Gastrocnemius medialis (tissue), 4 donors: ENCODE measurements around the gene TRIM74. TPM values are rescaled to one million over a fixed set of nuclear protein-coding genes. Genes with fewer than 3 reads are reported as not detected.
"Not testable (repeated sequence)": the region's sequence is repeated elsewhere in the genome, so short reads cannot be mapped to it uniquely, and the experiment has no call there.

Experiments used
- ATAC-seq, 2 donors: fragments of 150-250 bp; one replicate each; pipeline ENCODE4 v1.9.1; 2016
- DNase-seq, 2 donors: peaks; one replicate each; pipeline ENCODE4 v3.0.0-alpha.2; 2019
- H3K27ac ChIP-seq, 4 donors: fragments of 200-600 bp; sonication (generic); 1 replicate in 1 of 4; 2 replicates in 3 of 4; pipeline ENCODE4 v1.5.1; 2016 to 2018; ENCODE audit warnings: mild to moderate bottlenecking in 2 of 4, moderate library complexity in 1 of 4
- H3K27me3 ChIP-seq, 3 donors: fragments of 200-600 bp; sonication (generic) in 2 of 3; 1 replicate in 1 of 3; 2 replicates in 2 of 3; pipeline versions ENCODE4 v1.5.1 to v1.6.0; 2016 to 2019; ENCODE audit warnings: mild to moderate bottlenecking in 1 of 3, moderate library complexity in 1 of 3
- H3K36me3 ChIP-seq, 2 donors: fragments of 200-600 bp; sonication (generic) in 1 of 2; one replicate each; pipeline ENCODE4 v1.5.1; 2017 to 2018
- H3K4me1 ChIP-seq, 2 donors: fragments of 200-600 bp; sonication (generic) in 1 of 2; one replicate each; pipeline ENCODE4 v1.5.1; 2016 to 2017; ENCODE audit warnings: mild to moderate bottlenecking in 2 of 2
- H3K4me3 ChIP-seq, 4 donors: fragments of 200-600 bp; sonication (generic) in 3 of 4; 1 replicate in 1 of 4; 2 replicates in 3 of 4; pipeline ENCODE4 v1.5.1; 2016 to 2019; ENCODE audit warnings: mild to moderate bottlenecking in 2 of 4
- H3K9me3 ChIP-seq, 3 donors: fragments of 200-600 bp; sonication (generic) in 2 of 3; 1 replicate in 1 of 3; 2 replicates in 2 of 3; pipeline ENCODE4 v1.5.1; 2016 to 2019
- POLR2A ChIP-seq, 2 donors: fragments of 450-650 bp; IDR thresholded peaks; one replicate each; pipeline ENCODE4 v1.6.1; 2017; ENCODE audit warnings: antibody characterized with exemption in 2 of 2, mild to moderate bottlenecking in 2 of 2, moderate library complexity in 2 of 2
- in situ Hi-C, 4 donors: fragments of 200-750 bp; cut with MboI; loops; one replicate each; pipeline versions ENCODE4 v1.15.0 to v1.8.0; 2017; ENCODE audit warnings: low sequenced_read_pairs in 4 of 4
- intact Hi-C: fragments of 100-400 bp; cut with DNase I; formaldehyde crosslinking; loops from one replicate; pipeline ENCODE4 v1.15.1; 2023; ENCODE audit warnings: low total_unique reads
- total RNA-seq, 4 donors: library from RNA; depleted of rRNA; stranded (reverse); fragments of >200 nt; gene quantifications; one replicate each; pipeline versions ENCODE4 v1.1.0 to v1.2.3, GENCODE V29; 2016
- TF ChIP-seq, protein P1 (sequence below), 5 experiments: fragments of 450-650 bp in 3 of 5; fragments of 200-600 bp in 2 of 5; sonication (generic) in 2 of 5; IDR thresholded peaks in 4 of 5; conservative IDR thresholded peaks in 1 of 5; 1 replicate in 4 of 5; 2 replicates in 1 of 5; pipeline ENCODE4 v1.5.1; 2016 to 2019; ENCODE audit warnings: antibody characterized with exemption in 5 of 5, mild to moderate bottlenecking in 3 of 5, moderate library complexity in 3 of 5

TRIM74 gene
- total RNA-seq, 4 donors from 2014 or later = not detected

DNA sequence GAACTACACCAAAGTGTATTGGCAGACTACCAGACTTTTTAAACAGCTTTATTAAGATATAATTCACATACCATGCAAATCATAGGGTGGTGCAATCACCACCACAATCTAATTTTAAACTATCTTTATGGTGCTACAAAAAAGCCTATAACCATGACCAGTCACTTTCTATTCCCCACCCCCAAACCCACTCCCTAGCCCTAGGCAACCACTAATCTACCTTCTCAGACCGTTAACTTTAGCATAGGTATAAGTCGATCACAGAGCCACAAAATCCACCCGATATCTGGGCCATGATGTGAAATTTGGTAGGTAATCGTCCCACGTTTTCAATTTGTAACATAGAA lies 44.9 kb downstream of the TRIM74 start:
- H3K4me3 ChIP-seq = peak overlapping the region; percentile 58 to 93 (median 90)
- TF ChIP-seq POLR2A (IDR thresholded peaks at IDR 0.05) = no peak
- TF ChIP-seq, protein P1, sequence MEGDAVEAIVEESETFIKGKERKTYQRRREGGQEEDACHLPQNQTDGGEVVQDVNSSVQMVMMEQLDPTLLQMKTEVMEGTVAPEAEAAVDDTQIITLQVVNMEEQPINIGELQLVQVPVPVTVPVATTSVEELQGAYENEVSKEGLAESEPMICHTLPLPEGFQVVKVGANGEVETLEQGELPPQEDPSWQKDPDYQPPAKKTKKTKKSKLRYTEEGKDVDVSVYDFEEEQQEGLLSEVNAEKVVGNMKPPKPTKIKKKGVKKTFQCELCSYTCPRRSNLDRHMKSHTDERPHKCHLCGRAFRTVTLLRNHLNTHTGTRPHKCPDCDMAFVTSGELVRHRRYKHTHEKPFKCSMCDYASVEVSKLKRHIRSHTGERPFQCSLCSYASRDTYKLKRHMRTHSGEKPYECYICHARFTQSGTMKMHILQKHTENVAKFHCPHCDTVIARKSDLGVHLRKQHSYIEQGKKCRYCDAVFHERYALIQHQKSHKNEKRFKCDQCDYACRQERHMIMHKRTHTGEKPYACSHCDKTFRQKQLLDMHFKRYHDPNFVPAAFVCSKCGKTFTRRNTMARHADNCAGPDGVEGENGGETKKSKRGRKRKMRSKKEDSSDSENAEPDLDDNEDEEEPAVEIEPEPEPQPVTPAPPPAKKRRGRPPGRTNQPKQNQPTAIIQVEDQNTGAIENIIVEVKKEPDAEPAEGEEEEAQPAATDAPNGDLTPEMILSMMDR (IDR thresholded peaks at IDR 0.05 in 4 of 5, conservative IDR thresholded peaks at IDR 0.05 in 1 of 5) = no peak
- in situ Hi-C loops (loop anchor here in 1 of 4 donors (25.0 kb wide), 1 partner anchor 112 kb away; no protein-coding TSS in a partner anchor), intact Hi-C loops (no loop called here)
- ATAC-seq (no peak), DNase-seq (no peak)
- peak overlapping the region; percentile 81 to 95 (median 88) for H3K27ac ChIP-seq
- H3K4me1 ChIP-seq = peaks cover 19 to 22% of the 10 kb centered on the region in 2 donors
- H3K36me3 ChIP-seq = peaks cover 0 to 32% of the 10 kb centered on the region in 2 donors
- no peaks in the 10 kb centered on the region for H3K27me3 ChIP-seq
- no peaks in the 10 kb centered on the region for H3K9me3 ChIP-seq

DNA sequence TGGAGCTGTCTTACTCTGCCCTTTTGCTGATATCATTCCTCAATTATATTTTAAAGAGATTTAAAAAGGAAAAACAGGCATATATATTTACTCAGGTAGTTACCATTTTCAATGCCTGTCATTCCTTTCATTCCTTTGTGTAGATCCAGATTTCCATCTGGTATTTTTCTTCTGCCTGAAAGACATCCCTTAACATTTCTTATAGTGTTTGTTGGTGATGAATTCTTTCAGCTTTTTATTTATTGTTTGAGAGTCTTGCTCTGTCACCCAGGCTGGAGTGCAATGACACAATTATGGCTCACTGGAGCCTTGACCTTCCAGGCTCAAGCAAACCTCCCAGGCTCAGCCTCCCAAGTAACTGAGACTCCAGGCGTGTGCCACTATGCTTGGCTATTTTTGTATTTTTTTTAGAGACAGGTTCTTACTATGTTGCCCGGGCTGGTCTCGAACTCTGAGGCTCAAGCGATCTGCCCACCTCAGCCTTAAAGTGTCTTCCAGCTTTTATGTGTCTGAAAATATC lies 50.0 kb downstream of the TRIM74 start:
- intact Hi-C loops (no loop called here), in situ Hi-C loops (loop anchor here in 1 of 4 donors (25.0 kb wide), 1 partner anchor 107 kb away; no protein-coding TSS in a partner anchor)
- DNase-seq = no peak
- no peak for TF ChIP-seq POLR2A (IDR thresholded peaks at IDR 0.05)
- TF ChIP-seq, protein P1 (IDR thresholded peaks at IDR 0.05 in 4 of 5, conservative IDR thresholded peaks at IDR 0.05 in 1 of 5) = no peak
- Histone ChIP-seq H3K27me3 (no peaks in the 10 kb centered on the region), H3K4me1 (peaks cover 6% of the 10 kb centered on the region in 2 donors), H3K9me3 (no peaks in the 10 kb centered on the region), H3K27ac (peak overlapping the region in 1 of 4 donors; percentile 46), H3K36me3 (no peaks in the 10 kb centered on the region), H3K4me3 (no peak overlapping the region)
- no peak for ATAC-seq

DNA sequence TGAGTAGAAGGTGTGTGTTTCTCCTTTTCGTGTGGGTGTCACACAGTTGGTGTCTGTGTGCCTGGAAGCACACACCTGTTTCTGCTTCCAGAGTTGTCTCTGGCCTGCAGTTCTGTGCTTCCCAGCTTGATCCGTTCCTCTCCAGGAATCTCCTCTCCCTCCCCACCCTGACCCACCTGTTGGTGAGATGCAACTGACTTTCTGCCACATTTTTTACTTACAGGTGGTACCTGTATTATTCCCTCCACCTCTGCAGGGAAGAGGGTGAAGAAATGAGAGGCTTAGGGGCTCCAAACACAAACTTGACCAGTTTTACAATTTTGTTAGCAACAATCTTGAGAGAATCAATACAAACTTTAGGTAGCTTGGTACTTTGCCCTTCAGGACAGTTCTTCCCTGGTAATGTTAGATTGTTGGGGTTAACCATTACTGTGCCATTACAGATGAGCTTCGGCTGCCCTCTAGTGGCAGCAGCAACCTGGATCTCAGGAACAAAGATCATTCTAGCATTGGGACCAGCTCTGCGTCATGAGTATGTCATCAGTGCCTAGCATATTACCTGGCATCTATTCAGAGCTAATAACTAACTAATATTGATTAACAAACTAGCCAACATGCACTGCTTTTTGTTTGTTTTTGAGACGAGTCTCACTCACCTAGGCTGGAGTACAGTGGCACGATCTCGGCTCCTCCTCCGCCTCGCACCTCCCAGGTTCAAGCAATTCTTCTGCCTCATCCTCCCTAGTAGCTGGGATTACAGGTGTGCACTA lies 54.3 kb downstream of the TRIM74 start:
- H3K4me1 ChIP-seq, intact Hi-C loops, H3K9me3 ChIP-seq, H3K27me3 ChIP-seq, H3K36me3 ChIP-seq, H3K4me3 ChIP-seq, H3K27ac ChIP-seq: not testable (repeated sequence)
- peak in 1 of 2 donors; percentile 23 for DNase-seq
- TF ChIP-seq, protein P1 (IDR thresholded peaks at IDR 0.05 in 4 of 5, conservative IDR thresholded peaks at IDR 0.05 in 1 of 5) = peak; percentile 22 to 65 (median 58)
- ATAC-seq = peak in 1 of 2 donors; percentile 83
- in situ Hi-C loops = loop anchor here in 1 of 4 donors (25.0 kb wide), 1 partner anchor 103 kb away; no protein-coding TSS in a partner anchor

DNA sequence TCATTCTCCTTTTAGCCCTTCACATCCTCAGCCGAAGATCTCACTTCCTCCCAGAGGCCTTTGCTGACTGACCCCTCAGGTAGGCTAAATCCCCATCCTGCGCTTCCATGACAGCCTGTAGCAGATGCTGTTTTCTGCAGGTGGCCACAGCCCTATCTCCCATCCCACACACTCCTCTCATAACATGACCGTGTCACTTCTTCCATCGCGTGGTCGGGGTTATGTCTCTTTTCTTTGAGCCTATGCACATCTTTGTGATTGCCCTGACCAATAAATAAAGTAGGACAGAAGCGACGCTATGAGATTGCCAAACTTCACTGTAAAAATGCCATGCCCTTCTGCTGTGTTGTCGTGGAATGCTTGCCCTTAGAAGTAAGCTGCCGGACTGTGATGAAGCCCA lies 55.5 kb downstream of the TRIM74 start:
- H3K36me3 ChIP-seq, H3K4me1 ChIP-seq, H3K4me3 ChIP-seq, DNase-seq, H3K9me3 ChIP-seq, H3K27me3 ChIP-seq, ATAC-seq, intact Hi-C loops, H3K27ac ChIP-seq: not testable (repeated sequence)
- in situ Hi-C loops = loop anchor here in 1 of 4 donors (25.0 kb wide), 1 partner anchor 101 kb away; no protein-coding TSS in a partner anchor

DNA sequence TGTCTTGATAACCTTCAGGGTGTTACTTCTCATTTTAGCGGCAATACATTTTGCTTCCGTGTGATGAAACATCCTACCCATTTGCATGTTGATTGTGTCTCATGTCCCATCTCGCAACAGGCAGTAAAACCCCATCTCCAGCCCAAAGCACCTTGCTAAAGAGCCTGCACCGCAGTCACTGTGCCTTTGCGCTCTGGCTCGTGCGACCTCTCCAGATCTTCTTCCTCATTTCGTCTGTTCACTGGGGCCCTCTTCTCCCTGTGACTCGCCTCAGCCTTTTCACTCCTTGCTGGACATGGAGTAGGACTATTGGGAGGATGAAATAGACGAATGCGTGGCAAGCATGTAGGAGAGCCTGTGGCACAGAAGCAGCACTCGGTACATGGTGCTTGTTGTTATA lies 57.9 kb downstream of the TRIM74 start:
- intact Hi-C loops, ATAC-seq, H3K27me3 ChIP-seq, H3K4me3 ChIP-seq, H3K27ac ChIP-seq, DNase-seq, H3K4me1 ChIP-seq, H3K9me3 ChIP-seq, H3K36me3 ChIP-seq: not testable (repeated sequence)
- in situ Hi-C loops = loop anchor here in 1 of 4 donors (25.0 kb wide), 1 partner anchor 99 kb away; no protein-coding TSS in a partner anchor

Other genes starting within 250 kb of the TRIM74 start
- gene TYW1B, start 141.3 kb downstream of the TRIM74 start, total RNA-seq = 1 to 10 TPM; 2.5 to 6.0 (median 2.9) TPM
- gene POM121, start 44.4 kb downstream of the TRIM74 start, total RNA-seq = 10 to 100 TPM in 2 of 4 donors, 1 to 10 TPM in 2; 7.8 to 11.5 (median 10.0) TPM
- not detected for gene SPDYE8, start 60.3 kb upstream of the TRIM74 start, total RNA-seq
- not detected for gene SPDYE11, start 88.4 kb upstream of the TRIM74 start, total RNA-seq
- not detected for gene SPDYE9, start 116.6 kb upstream of the TRIM74 start, total RNA-seq